ENCODE measurements around the gene ARHGAP44.

The ARHGAP44 gene

GRCh38 chr17:12814718-12815117, 25.4 kb downstream of the ARHGAP44 start:
- no peaks in the 10 kb centered on the region for H3K4me1 ChIP-seq (ENCODE audit: control insufficient read depth, insufficient read depth, low read length, poor library complexity, severe bottlenecking)
- no peaks in the 10 kb centered on the region for H3K27me3 ChIP-seq (replicated peaks; ENCODE audit: control insufficient read depth, insufficient read depth, low read length, poor library complexity, severe bottlenecking)
- no peak overlapping the region for H3K4me3 ChIP-seq (ENCODE audit: insufficient read depth, low read depth, low read length, poor library complexity, severe bottlenecking)
- H3K9me3 ChIP-seq (ENCODE audit: control insufficient read depth, low read length), result no peaks in the 10 kb centered on the region
- no peaks in the 10 kb centered on the region for H3K36me3 ChIP-seq (ENCODE audit: control insufficient read depth, insufficient read depth, low read length)
- no peak for DNase-seq
- H3K27ac ChIP-seq (ENCODE audit: insufficient read depth, low read length, poor library complexity, severe bottlenecking), result no peak overlapping the region

- H3K4me3 ChIP-seq (ENCODE audit: insufficient read depth, low read depth, low read length, poor library complexity, severe bottlenecking), result no peak overlapping the region
- DNase-seq, result no peak
- H3K4me1 ChIP-seq (ENCODE audit: control insufficient read depth, insufficient read depth, low read length, poor library complexity, severe bottlenecking), result no peaks in the 10 kb centered on the region
- no peaks in the 10 kb centered on the region for H3K9me3 ChIP-seq (ENCODE audit: control insufficient read depth, low read length)
- H3K27ac ChIP-seq (ENCODE audit: insufficient read depth, low read length, poor library complexity, severe bottlenecking), result no peak overlapping the region
- no peaks in the 10 kb centered on the region for H3K27me3 ChIP-seq (replicated peaks; ENCODE audit: control insufficient read depth, insufficient read depth, low read length, poor library complexity, severe bottlenecking)
- no peaks in the 10 kb centered on the region for H3K36me3 ChIP-seq (ENCODE audit: control insufficient read depth, insufficient read depth, low read length)
These were observed 26.4 kb downstream of the ARHGAP44 start for GRCh38 chr17:12815642-12816141.

- no peaks in the 10 kb centered on the region for H3K9me3 ChIP-seq (ENCODE audit: control insufficient read depth, low read length)
- no peak overlapping the region for H3K4me3 ChIP-seq (ENCODE audit: insufficient read depth, low read depth, low read length, poor library complexity, severe bottlenecking)
- no peaks in the 10 kb centered on the region for H3K27me3 ChIP-seq (replicated peaks; ENCODE audit: control insufficient read depth, insufficient read depth, low read length, poor library complexity, severe bottlenecking)
- DNase-seq, result no peak
- no peak overlapping the region for H3K27ac ChIP-seq (ENCODE audit: insufficient read depth, low read length, poor library complexity, severe bottlenecking)
- no peaks in the 10 kb centered on the region for H3K4me1 ChIP-seq (ENCODE audit: control insufficient read depth, insufficient read depth, low read length, poor library complexity, severe bottlenecking)
- H3K36me3 ChIP-seq (ENCODE audit: control insufficient read depth, insufficient read depth, low read length), result no peaks in the 10 kb centered on the region
These were observed 32.2 kb downstream of the ARHGAP44 start for GRCh38 chr17:12821376-12821940.

DNA sequence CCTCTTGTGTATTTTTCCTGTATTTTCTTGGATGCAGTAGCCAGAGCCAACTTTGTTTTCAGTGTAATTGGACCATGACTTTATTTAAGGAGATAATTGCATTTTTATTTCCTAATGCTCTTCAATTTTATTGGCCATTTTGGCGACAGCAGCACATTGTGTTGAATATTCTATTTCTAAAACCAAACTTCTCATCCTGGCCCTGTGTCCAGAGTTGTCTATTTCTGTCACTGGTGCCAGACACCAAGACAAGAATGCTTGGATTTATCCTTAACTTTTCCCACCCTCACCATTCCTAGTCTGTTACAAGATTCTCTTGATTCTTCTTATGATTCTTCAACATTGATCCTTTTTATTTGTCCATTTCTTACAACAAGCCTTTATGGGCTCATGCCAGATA, 37.1 kb downstream of the ARHGAP44 start:
- H3K9me3 ChIP-seq (ENCODE audit: control insufficient read depth, low read length), result no peaks in the 10 kb centered on the region
- H3K36me3 ChIP-seq (ENCODE audit: control insufficient read depth, insufficient read depth, low read length), result no peaks in the 10 kb centered on the region
- H3K4me3 ChIP-seq (ENCODE audit: insufficient read depth, low read depth, low read length, poor library complexity, severe bottlenecking), result no peak overlapping the region
- DNase-seq, result no peak
- no peaks in the 10 kb centered on the region for H3K4me1 ChIP-seq (ENCODE audit: control insufficient read depth, insufficient read depth, low read length, poor library complexity, severe bottlenecking)
- H3K27ac ChIP-seq (ENCODE audit: insufficient read depth, low read length, poor library complexity, severe bottlenecking), result no peak overlapping the region
- no peaks in the 10 kb centered on the region for H3K27me3 ChIP-seq (replicated peaks; ENCODE audit: control insufficient read depth, insufficient read depth, low read length, poor library complexity, severe bottlenecking)

- Histone ChIP-seq H3K27me3 (replicated peaks; ENCODE audit: control insufficient read depth, insufficient read depth, low read length, poor library complexity, severe bottlenecking) (no peaks in the 10 kb centered on the region), H3K27ac (ENCODE audit: insufficient read depth, low read length, poor library complexity, severe bottlenecking) (no peak overlapping the region), H3K9me3 (ENCODE audit: control insufficient read depth, low read length) (no peaks in the 10 kb centered on the region), H3K4me3 (ENCODE audit: insufficient read depth, low read depth, low read length, poor library complexity, severe bottlenecking) (no peak overlapping the region), H3K4me1 (ENCODE audit: control insufficient read depth, insufficient read depth, low read length, poor library complexity, severe bottlenecking) (no peaks in the 10 kb centered on the region), H3K36me3 (ENCODE audit: control insufficient read depth, insufficient read depth, low read length) (no peaks in the 10 kb centered on the region)
- DNase-seq, result no peak
These were observed 41.5 kb downstream of the ARHGAP44 start for GRCh38 chr17:12830777-12831247.

DNA sequence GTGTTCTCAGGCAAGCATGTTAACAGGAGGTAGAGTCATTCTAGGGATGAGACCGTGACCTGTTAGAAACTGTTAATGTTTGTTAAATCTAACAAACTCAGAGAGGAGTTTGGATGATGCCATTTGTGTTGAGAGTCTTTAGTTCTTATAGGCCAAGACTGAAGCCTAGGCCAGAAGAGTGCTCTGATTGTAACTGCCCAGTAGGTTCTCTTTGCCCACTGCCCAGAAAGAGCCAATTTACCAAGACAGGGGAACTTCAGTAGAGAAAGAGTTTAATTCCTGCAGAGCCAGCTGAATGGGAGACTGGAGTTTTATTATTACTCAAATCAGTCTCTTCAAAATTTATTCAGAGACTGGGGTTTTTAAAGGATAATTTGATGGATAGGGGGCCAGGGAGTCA, 42.5 kb downstream of the ARHGAP44 start:
- Histone ChIP-seq H3K4me1 (ENCODE audit: control insufficient read depth, insufficient read depth, low read length, poor library complexity, severe bottlenecking) (no peaks in the 10 kb centered on the region), H3K27me3 (replicated peaks; ENCODE audit: control insufficient read depth, insufficient read depth, low read length, poor library complexity, severe bottlenecking) (no peaks in the 10 kb centered on the region), H3K27ac (ENCODE audit: insufficient read depth, low read length, poor library complexity, severe bottlenecking) (no peak overlapping the region), H3K9me3 (ENCODE audit: control insufficient read depth, low read length) (no peaks in the 10 kb centered on the region), H3K4me3 (ENCODE audit: insufficient read depth, low read depth, low read length, poor library complexity, severe bottlenecking) (no peak overlapping the region), H3K36me3 (ENCODE audit: control insufficient read depth, insufficient read depth, low read length) (no peaks in the 10 kb centered on the region)
- DNase-seq, result no peak

- H3K4me1 ChIP-seq (ENCODE audit: control insufficient read depth, insufficient read depth, low read length, poor library complexity, severe bottlenecking), result no peaks in the 10 kb centered on the region
- H3K27ac ChIP-seq (ENCODE audit: insufficient read depth, low read length, poor library complexity, severe bottlenecking), result no peak overlapping the region
- H3K9me3 ChIP-seq (ENCODE audit: control insufficient read depth, low read length), result no peaks in the 10 kb centered on the region
These were observed 49.7 kb downstream of the ARHGAP44 start for GRCh38 chr17:12839042-12839441.

GRCh38 chr17:12842936-12843335, 53.6 kb downstream of the ARHGAP44 start:
- no peaks in the 10 kb centered on the region for H3K9me3 ChIP-seq (ENCODE audit: control insufficient read depth, low read length)

More at GRCh38 chr17:12839042-12839441, 49.7 kb downstream of the ARHGAP44 start:
- DNase-seq, result no peak
- Histone ChIP-seq H3K4me3 (ENCODE audit: insufficient read depth, low read depth, low read length, poor library complexity, severe bottlenecking) (no peak overlapping the region), H3K36me3 (ENCODE audit: control insufficient read depth, insufficient read depth, low read length) (no peaks in the 10 kb centered on the region), H3K27me3 (replicated peaks; ENCODE audit: control insufficient read depth, insufficient read depth, low read length, poor library complexity, severe bottlenecking) (no peaks in the 10 kb centered on the region)

DNA sequence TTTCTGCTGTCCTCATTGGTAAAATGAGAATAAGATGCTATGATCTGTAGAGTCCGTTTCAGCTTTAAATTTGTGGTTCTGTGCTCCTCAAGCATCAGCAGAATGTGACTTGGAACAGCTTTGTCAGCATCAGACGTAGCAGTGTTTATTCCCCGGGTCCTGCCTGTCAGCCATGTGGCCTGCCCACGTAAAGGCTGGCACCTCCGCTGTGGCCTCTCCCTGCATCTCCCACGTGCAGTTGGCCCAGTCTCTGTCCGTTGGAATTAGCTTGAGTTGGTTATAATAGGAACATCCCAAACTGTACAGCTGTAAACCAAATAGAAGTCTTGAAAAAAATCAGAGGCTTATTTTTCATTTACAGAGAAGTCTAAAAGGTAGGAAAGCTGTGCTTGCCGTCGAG, 61.7 kb downstream of the ARHGAP44 start:
- no peak overlapping the region for H3K4me3 ChIP-seq (ENCODE audit: insufficient read depth, low read depth, low read length, poor library complexity, severe bottlenecking)

More at GRCh38 chr17:12842936-12843335, 53.6 kb downstream of the ARHGAP44 start:
- no peaks in the 10 kb centered on the region for H3K27me3 ChIP-seq (replicated peaks; ENCODE audit: control insufficient read depth, insufficient read depth, low read length, poor library complexity, severe bottlenecking)
- H3K4me3 ChIP-seq (ENCODE audit: insufficient read depth, low read depth, low read length, poor library complexity, severe bottlenecking), result no peak overlapping the region
- no peaks in the 10 kb centered on the region for H3K4me1 ChIP-seq (ENCODE audit: control insufficient read depth, insufficient read depth, low read length, poor library complexity, severe bottlenecking)
- no peak overlapping the region for H3K27ac ChIP-seq (ENCODE audit: insufficient read depth, low read length, poor library complexity, severe bottlenecking)
- no peaks in the 10 kb centered on the region for H3K36me3 ChIP-seq (ENCODE audit: control insufficient read depth, insufficient read depth, low read length)
- DNase-seq, result no peak

DNA sequence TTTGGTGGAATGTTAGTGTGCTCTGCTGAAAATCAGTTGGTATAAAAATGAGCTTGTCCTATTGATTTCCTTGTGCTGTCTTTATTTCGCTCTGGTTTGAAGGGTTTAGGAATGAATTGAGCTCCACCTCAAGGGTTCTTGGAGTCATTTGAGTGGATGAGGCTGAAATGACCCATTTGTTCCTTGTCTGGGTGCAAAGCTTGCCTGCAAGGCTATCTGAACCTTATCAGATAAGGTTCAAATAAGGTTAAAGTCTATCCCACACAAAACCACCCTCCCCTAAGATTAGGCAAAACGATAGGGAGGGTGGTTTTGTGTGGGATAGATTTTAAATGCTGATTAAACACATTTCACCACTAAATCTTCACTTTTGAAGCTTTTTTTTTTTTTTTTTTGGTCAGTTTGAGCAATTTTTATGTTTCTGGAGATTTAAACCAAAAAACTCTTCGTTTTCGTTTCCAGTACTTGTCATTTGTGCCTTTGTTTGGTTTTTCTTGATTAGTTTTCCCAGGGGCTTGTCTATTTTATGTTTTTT, 62.7 kb downstream of the ARHGAP44 start:
- no peak overlapping the region for H3K27ac ChIP-seq (ENCODE audit: insufficient read depth, low read length, poor library complexity, severe bottlenecking)
- H3K27me3 ChIP-seq (replicated peaks; ENCODE audit: control insufficient read depth, insufficient read depth, low read length, poor library complexity, severe bottlenecking), result no peaks in the 10 kb centered on the region
- no peaks in the 10 kb centered on the region for H3K36me3 ChIP-seq (ENCODE audit: control insufficient read depth, insufficient read depth, low read length)
- H3K9me3 ChIP-seq (ENCODE audit: control insufficient read depth, low read length), result no peaks in the 10 kb centered on the region
- H3K4me3 ChIP-seq (ENCODE audit: insufficient read depth, low read depth, low read length, poor library complexity, severe bottlenecking), result no peak overlapping the region
- no peaks in the 10 kb centered on the region for H3K4me1 ChIP-seq (ENCODE audit: control insufficient read depth, insufficient read depth, low read length, poor library complexity, severe bottlenecking)
- DNase-seq, result no peak

More for the DNA sequence above, 61.7 kb downstream of the ARHGAP44 start:
- no peaks in the 10 kb centered on the region for H3K36me3 ChIP-seq (ENCODE audit: control insufficient read depth, insufficient read depth, low read length)
- no peak overlapping the region for H3K27ac ChIP-seq (ENCODE audit: insufficient read depth, low read length, poor library complexity, severe bottlenecking)
- no peaks in the 10 kb centered on the region for H3K27me3 ChIP-seq (replicated peaks; ENCODE audit: control insufficient read depth, insufficient read depth, low read length, poor library complexity, severe bottlenecking)
- H3K4me1 ChIP-seq (ENCODE audit: control insufficient read depth, insufficient read depth, low read length, poor library complexity, severe bottlenecking), result no peaks in the 10 kb centered on the region
- H3K9me3 ChIP-seq (ENCODE audit: control insufficient read depth, low read length), result no peaks in the 10 kb centered on the region
- DNase-seq, result no peak
